Measurements from ENCODE around the gene CPN1. TPM values are rescaled to one million over a fixed set of nuclear protein-coding genes. Genes with fewer than 3 reads are reported as not detected.

CPN1 gene
- total RNA-seq, 2 experiments from 2014 or later = not detected

- peak overlapping the region; percentile 54 for H3K4me3 ChIP-seq (ENCODE audit: low read depth, low read length, poor library complexity, severe bottlenecking)
- H3K9me2 ChIP-seq (ENCODE audit: insufficient read depth, low read length) = no peaks in the 10 kb centered on the region
- H2AFZ ChIP-seq (ENCODE audit: low read length) = peak overlapping the region; percentile 59; the same call in 1 of the 2 replicates
- H3K9me3 ChIP-seq (ENCODE audit: low read length) = peaks cover 14% of the 10 kb centered on the region
- peaks cover 74% of the 10 kb centered on the region for H3K4me1 ChIP-seq (ENCODE audit: insufficient read depth, low read length, poor library complexity, severe bottlenecking)
- peak; percentile 61 for DNase-seq (ENCODE audit: low spot score)
- BruUV-seq (replicated peaks) = no TSS peak
- TF ChIP-seq EZH2phosphoT487 (IDR thresholded peaks at IDR 0.05; ENCODE audit: borderline replicate concordance, low read depth, low read length) = no peak
- TF ChIP-seq CTCF (conservative IDR thresholded peaks at IDR 0.05; ENCODE audit: low read length) = 0 out of 2 replicates have a peak, but pooled peaks have one; percentile 21
- peak overlapping the region; percentile 95 for H3K27ac ChIP-seq (ENCODE audit: low read depth, low read length, poor library complexity, severe bottlenecking)
- intact Hi-C loops (cut with micrococcal nuclease; ENCODE audit: unreplicated experiment) = no loop called here
- H3K79me2 ChIP-seq (ENCODE audit: insufficient read depth, low read depth, low read length) = no peaks in the 10 kb centered on the region
- ChIA-PET POLR2A (interaction anchor here (0.8 to 1.5 kb wide), 2 partner anchors 26 to 29 kb away, joined by 3 read pairs; no protein-coding TSS in a partner anchor), CTCF (ENCODE audit: unreplicated experiment) (interaction anchor here (2.1 kb wide), 1 partner anchor 25 kb away, joined by 16 read pairs; no protein-coding TSS in a partner anchor)
- H3K36me3 ChIP-seq (ENCODE audit: insufficient read depth, low read length) = peaks cover 6% of the 10 kb centered on the region
- H3K4me2 ChIP-seq (ENCODE audit: low read length) = peak overlapping the region; percentile 73
- no peaks in the 10 kb centered on the region for H4K20me1 ChIP-seq (ENCODE audit: insufficient read depth, low read length)
Measured at GRCh38 chr10:100019787-100020141, 61.9 kb downstream of the CPN1 start.

- BruUV-seq (replicated peaks) = no TSS peak
- H3K79me2 ChIP-seq (ENCODE audit: insufficient read depth, low read depth, low read length) = peaks cover 2% of the 10 kb centered on the region; the same call in 1 of the 2 replicates
- peak overlapping the region; percentile 49 for H3K4me3 ChIP-seq (ENCODE audit: low read depth, low read length, poor library complexity, severe bottlenecking)
- peak; percentile 97 for DNase-seq (ENCODE audit: low spot score)
- H3K4me2 ChIP-seq (ENCODE audit: low read length) = peak overlapping the region; percentile 74
- H4K20me1 ChIP-seq (ENCODE audit: insufficient read depth, low read length) = no peaks in the 10 kb centered on the region
- peak overlapping the region; percentile 97 for H3K27ac ChIP-seq (ENCODE audit: low read depth, low read length, poor library complexity, severe bottlenecking)
- no peaks in the 10 kb centered on the region for H3K9me2 ChIP-seq (ENCODE audit: insufficient read depth, low read length)
- H3K9me3 ChIP-seq (ENCODE audit: low read length) = peaks cover 6% of the 10 kb centered on the region; the same call in 1 of the 2 replicates
- intact Hi-C loops (cut with micrococcal nuclease; ENCODE audit: unreplicated experiment) = loop anchor here (1.0 to 5.0 kb wide), 3 partner anchors 32 to 358 kb away; partner anchors contain the start of genes COX15 and CUTC
- H3K36me3 ChIP-seq (ENCODE audit: insufficient read depth, low read length) = no peaks in the 10 kb centered on the region
- ChIA-PET CTCF (ENCODE audit: unreplicated experiment) (no interaction called here), POLR2A (interaction anchor here (0.7 to 2.8 kb wide), 3 partner anchors 11 to 169 kb away, joined by 3 to 13 read pairs (median 3); no protein-coding TSS in a partner anchor)
- TF ChIP-seq CTCF (conservative IDR thresholded peaks at IDR 0.05; ENCODE audit: low read length) (no peak), EZH2phosphoT487 (IDR thresholded peaks at IDR 0.05; ENCODE audit: borderline replicate concordance, low read depth, low read length) (no peak)
- H3K4me1 ChIP-seq (ENCODE audit: insufficient read depth, low read length, poor library complexity, severe bottlenecking) = peaks cover 79% of the 10 kb centered on the region
- peak overlapping the region; percentile 33; the same call in 1 of the 2 replicates for H2AFZ ChIP-seq (ENCODE audit: low read length)
Measured at GRCh38 chr10:100014071-100014762, 67.5 kb downstream of the CPN1 start.

Data from OCI-LY7 (cell line).